Measurements from ENCODE around the gene PLD5.

The PLD5 gene

GRCh38 chr1:242524571-242525359 lies at the start of gene PLD5:
Gene PLD5 (minus strand): TSS chr1:242524697.
- Histone ChIP-seq H2AFZ (ENCODE audit: low read length, unreplicated experiment) (no peak within 1 kb of the TSS), H3K27me3 (ENCODE audit: insufficient read depth, low read length) (peaks cover 47% of the 10 kb centered on the region), H3K36me3 (ENCODE audit: insufficient read depth, low read length) (no peaks in the 10 kb centered on the region), H3K79me2 (ENCODE audit: control insufficient read depth, insufficient read depth, low read length, unreplicated experiment) (no peaks in the 10 kb centered on the region), H3K4me3 (ENCODE audit: low read depth, low read length) (no peak within 1 kb of the TSS), H3K4me1 (ENCODE audit: control insufficient read depth, insufficient read depth, low read length, unreplicated experiment) (no peaks in the 10 kb centered on the region), H3K27ac (ENCODE audit: low read depth, low read length) (no peak within 1 kb of the TSS)

DNA sequence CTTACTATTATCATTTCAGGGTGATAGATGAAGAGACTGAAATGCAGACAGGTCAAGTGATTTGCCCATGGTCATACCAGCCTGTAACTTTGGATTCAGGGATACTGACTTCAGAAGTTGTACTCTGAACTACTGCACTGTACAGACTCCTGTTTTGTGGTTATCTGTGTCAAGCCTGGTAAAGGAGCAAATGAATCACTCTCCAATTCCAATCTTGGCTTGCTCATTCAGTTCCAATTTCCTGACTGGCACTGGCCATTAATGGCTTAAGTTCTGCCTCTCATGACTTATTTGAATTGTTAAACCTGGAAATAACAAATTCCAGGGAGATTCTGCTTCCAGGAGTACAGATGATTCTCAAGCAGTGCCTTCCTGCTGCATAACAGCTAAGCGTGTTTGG lies 45.4 kb upstream of the PLD5 start:
- no peaks in the 10 kb centered on the region for H3K79me2 ChIP-seq (ENCODE audit: control insufficient read depth, insufficient read depth, low read length, unreplicated experiment)

DNA sequence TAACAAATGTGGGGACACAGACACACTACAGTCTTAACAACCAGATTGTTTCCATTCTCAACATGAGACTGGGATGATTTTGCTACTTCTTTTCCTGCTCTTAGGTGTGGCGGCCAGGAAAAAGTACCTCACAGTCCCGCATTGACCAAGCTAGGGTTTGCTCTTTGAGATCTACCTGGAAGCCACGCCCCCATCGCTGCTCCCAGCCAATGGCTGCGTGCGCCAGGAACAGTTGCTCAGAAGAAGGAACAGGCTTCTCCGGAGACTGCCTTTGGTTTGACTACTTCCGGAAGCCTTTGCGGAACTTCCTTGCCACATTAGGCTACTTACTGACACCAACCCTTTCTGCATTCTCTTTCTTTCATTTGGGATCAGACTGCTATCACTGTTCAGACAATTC lies 44.2 kb upstream of the PLD5 start:
- Histone ChIP-seq H3K27ac (ENCODE audit: low read depth, low read length) (no peak overlapping the region), H3K27me3 (ENCODE audit: insufficient read depth, low read length) (no peaks in the 10 kb centered on the region), H3K4me3 (ENCODE audit: low read depth, low read length) (no peak overlapping the region), H2AFZ (ENCODE audit: low read length, unreplicated experiment) (no peak overlapping the region), H3K36me3 (ENCODE audit: insufficient read depth, low read length) (no peaks in the 10 kb centered on the region), H3K79me2 (ENCODE audit: control insufficient read depth, insufficient read depth, low read length, unreplicated experiment) (no peaks in the 10 kb centered on the region), H3K4me1 (ENCODE audit: control insufficient read depth, insufficient read depth, low read length, unreplicated experiment) (no peaks in the 10 kb centered on the region)

More for the DNA sequence above, 45.4 kb upstream of the PLD5 start:
- H3K4me3 ChIP-seq (ENCODE audit: low read depth, low read length): no peak overlapping the region
- no peak overlapping the region for H2AFZ ChIP-seq (ENCODE audit: low read length, unreplicated experiment)
- no peak overlapping the region for H3K27ac ChIP-seq (ENCODE audit: low read depth, low read length)
- no peaks in the 10 kb centered on the region for H3K36me3 ChIP-seq (ENCODE audit: insufficient read depth, low read length)
- H3K27me3 ChIP-seq (ENCODE audit: insufficient read depth, low read length): no peaks in the 10 kb centered on the region
- no peaks in the 10 kb centered on the region for H3K4me1 ChIP-seq (ENCODE audit: control insufficient read depth, insufficient read depth, low read length, unreplicated experiment)

DNA sequence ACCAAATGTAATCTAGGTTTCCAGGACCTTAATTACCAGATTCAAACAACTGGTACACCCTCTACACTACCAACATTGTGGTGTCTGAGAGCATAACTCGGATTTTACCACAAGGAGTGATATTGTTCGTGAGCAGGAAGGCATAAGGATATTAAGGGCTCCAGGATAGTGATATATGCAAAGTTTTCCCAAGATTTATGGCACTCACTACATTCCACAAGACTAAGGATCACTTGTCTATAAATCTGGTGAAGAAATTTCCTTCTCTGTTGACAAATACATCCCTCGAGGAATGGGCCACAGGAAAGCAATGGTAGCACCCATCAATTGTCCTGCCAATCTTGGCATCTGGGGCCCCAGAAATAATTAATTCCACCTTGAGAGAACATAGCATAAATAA lies 43.1 kb upstream of the PLD5 start:
- no peaks in the 10 kb centered on the region for H3K4me1 ChIP-seq (ENCODE audit: control insufficient read depth, insufficient read depth, low read length, unreplicated experiment)
- H3K27me3 ChIP-seq (ENCODE audit: insufficient read depth, low read length): no peaks in the 10 kb centered on the region
- no peak overlapping the region for H3K4me3 ChIP-seq (ENCODE audit: low read depth, low read length)
- no peak overlapping the region for H2AFZ ChIP-seq (ENCODE audit: low read length, unreplicated experiment)
- no peaks in the 10 kb centered on the region for H3K79me2 ChIP-seq (ENCODE audit: control insufficient read depth, insufficient read depth, low read length, unreplicated experiment)
- no peaks in the 10 kb centered on the region for H3K36me3 ChIP-seq (ENCODE audit: insufficient read depth, low read length)
- no peak overlapping the region for H3K27ac ChIP-seq (ENCODE audit: low read depth, low read length)

DNA sequence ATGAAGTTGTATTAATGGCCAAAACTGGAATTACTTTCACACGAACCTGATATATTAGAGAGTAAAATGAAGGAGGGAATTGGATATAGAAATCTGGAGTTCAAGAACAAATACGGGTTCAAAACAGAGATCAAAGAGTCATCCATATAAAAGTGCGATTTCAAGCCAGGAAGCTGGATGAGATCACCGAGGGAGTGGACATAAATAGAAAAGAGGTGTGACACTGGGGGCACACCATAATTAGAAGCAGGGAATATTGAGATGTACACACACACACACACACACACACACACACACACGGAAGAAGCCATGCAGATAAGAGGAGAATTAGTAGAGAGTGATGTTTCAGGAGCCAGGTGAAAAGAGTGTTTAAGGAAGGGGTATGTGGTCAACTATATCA lies 32.3 kb upstream of the PLD5 start:
- H3K4me3 ChIP-seq (ENCODE audit: low read depth, low read length): no peak overlapping the region

GRCh38 chr1:242556276-242556675 lies 31.8 kb upstream of the PLD5 start:
- no peak overlapping the region for H3K27ac ChIP-seq (ENCODE audit: low read depth, low read length)
- H3K4me1 ChIP-seq (ENCODE audit: control insufficient read depth, insufficient read depth, low read length, unreplicated experiment): no peaks in the 10 kb centered on the region
- H2AFZ ChIP-seq (ENCODE audit: low read length, unreplicated experiment): no peak overlapping the region
- H3K27me3 ChIP-seq (ENCODE audit: insufficient read depth, low read length): no peaks in the 10 kb centered on the region
- no peak overlapping the region for H3K4me3 ChIP-seq (ENCODE audit: low read depth, low read length)
- H3K79me2 ChIP-seq (ENCODE audit: control insufficient read depth, insufficient read depth, low read length, unreplicated experiment): no peaks in the 10 kb centered on the region
- no peaks in the 10 kb centered on the region for H3K36me3 ChIP-seq (ENCODE audit: insufficient read depth, low read length)

More for the DNA sequence above, 32.3 kb upstream of the PLD5 start:
- no peak overlapping the region for H2AFZ ChIP-seq (ENCODE audit: low read length, unreplicated experiment)
- no peaks in the 10 kb centered on the region for H3K27me3 ChIP-seq (ENCODE audit: insufficient read depth, low read length)
- no peaks in the 10 kb centered on the region for H3K36me3 ChIP-seq (ENCODE audit: insufficient read depth, low read length)
- no peak overlapping the region for H3K27ac ChIP-seq (ENCODE audit: low read depth, low read length)
- H3K79me2 ChIP-seq (ENCODE audit: control insufficient read depth, insufficient read depth, low read length, unreplicated experiment): no peaks in the 10 kb centered on the region
- H3K4me1 ChIP-seq (ENCODE audit: control insufficient read depth, insufficient read depth, low read length, unreplicated experiment): no peaks in the 10 kb centered on the region

GRCh38 chr1:242554577-242554976 lies 30.1 kb upstream of the PLD5 start:
- Histone ChIP-seq H3K36me3 (ENCODE audit: insufficient read depth, low read length) (no peaks in the 10 kb centered on the region), H3K4me1 (ENCODE audit: control insufficient read depth, insufficient read depth, low read length, unreplicated experiment) (no peaks in the 10 kb centered on the region), H3K27ac (ENCODE audit: low read depth, low read length) (no peak overlapping the region), H2AFZ (ENCODE audit: low read length, unreplicated experiment) (no peak overlapping the region), H3K4me3 (ENCODE audit: low read depth, low read length) (no peak overlapping the region), H3K27me3 (ENCODE audit: insufficient read depth, low read length) (no peaks in the 10 kb centered on the region), H3K79me2 (ENCODE audit: control insufficient read depth, insufficient read depth, low read length, unreplicated experiment) (no peaks in the 10 kb centered on the region)

- H3K4me3 ChIP-seq (ENCODE audit: low read depth, low read length): no peak overlapping the region
- H3K36me3 ChIP-seq (ENCODE audit: insufficient read depth, low read length): no peaks in the 10 kb centered on the region
- no peaks in the 10 kb centered on the region for H3K79me2 ChIP-seq (ENCODE audit: control insufficient read depth, insufficient read depth, low read length, unreplicated experiment)
- no peaks in the 10 kb centered on the region for H3K4me1 ChIP-seq (ENCODE audit: control insufficient read depth, insufficient read depth, low read length, unreplicated experiment)
- H3K27ac ChIP-seq (ENCODE audit: low read depth, low read length): no peak overlapping the region
- no peaks in the 10 kb centered on the region for H3K27me3 ChIP-seq (ENCODE audit: insufficient read depth, low read length)
- H2AFZ ChIP-seq (ENCODE audit: low read length, unreplicated experiment): no peak overlapping the region
Measured at GRCh38 chr1:242546849-242547729, 22.6 kb upstream of the PLD5 start.

- H3K4me1 ChIP-seq (ENCODE audit: control insufficient read depth, insufficient read depth, low read length, unreplicated experiment): no peaks in the 10 kb centered on the region
Measured at GRCh38 chr1:242546441-242546840, 21.9 kb upstream of the PLD5 start.

DNA sequence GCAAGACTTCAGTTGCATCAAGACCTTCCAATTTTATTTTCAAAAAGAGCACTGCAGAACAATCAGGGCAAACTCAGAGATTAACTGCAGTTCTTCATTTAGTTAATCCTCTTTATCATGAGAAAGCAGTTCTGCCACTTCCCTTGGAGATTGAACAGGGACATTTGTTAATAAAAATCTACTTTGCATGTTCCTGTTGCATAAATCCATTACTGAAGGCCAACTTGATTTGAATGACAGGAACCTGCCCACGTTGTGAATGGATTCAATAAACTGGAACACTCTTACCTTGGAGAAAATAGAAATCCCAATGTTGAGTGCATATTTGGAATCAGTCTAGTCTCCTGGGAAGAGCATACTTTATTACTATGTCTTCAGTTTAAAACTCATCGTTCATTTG lies 19.6 kb upstream of the PLD5 start:
- H3K27ac ChIP-seq (ENCODE audit: low read depth, low read length): no peak overlapping the region
- no peaks in the 10 kb centered on the region for H3K4me1 ChIP-seq (ENCODE audit: control insufficient read depth, insufficient read depth, low read length, unreplicated experiment)
- no peaks in the 10 kb centered on the region for H3K36me3 ChIP-seq (ENCODE audit: insufficient read depth, low read length)
- no peaks in the 10 kb centered on the region for H3K27me3 ChIP-seq (ENCODE audit: insufficient read depth, low read length)
- H3K79me2 ChIP-seq (ENCODE audit: control insufficient read depth, insufficient read depth, low read length, unreplicated experiment): no peaks in the 10 kb centered on the region
- H3K4me3 ChIP-seq (ENCODE audit: low read depth, low read length): no peak overlapping the region
- H2AFZ ChIP-seq (ENCODE audit: low read length, unreplicated experiment): no peak overlapping the region

More at GRCh38 chr1:242546441-242546840, 21.9 kb upstream of the PLD5 start:
- Histone ChIP-seq H3K36me3 (ENCODE audit: insufficient read depth, low read length) (no peaks in the 10 kb centered on the region), H3K4me3 (ENCODE audit: low read depth, low read length) (no peak overlapping the region), H3K79me2 (ENCODE audit: control insufficient read depth, insufficient read depth, low read length, unreplicated experiment) (no peaks in the 10 kb centered on the region), H3K27me3 (ENCODE audit: insufficient read depth, low read length) (no peaks in the 10 kb centered on the region), H3K27ac (ENCODE audit: low read depth, low read length) (no peak overlapping the region), H2AFZ (ENCODE audit: low read length, unreplicated experiment) (no peak overlapping the region)
